B cell (primary cell): ENCODE results near the gene CLIP2. TPM values are rescaled to one million over a fixed set of nuclear protein-coding genes. Genes with fewer than 3 reads are reported as not detected.

Source experiments
- ATAC-seq: fragments of 200-7000 bp; cut with Tn5 transposase; one replicate; pipeline ENCODE4 v1.10.0; 2021; ENCODE audit warnings: low read depth, mild to moderate bottlenecking, moderate number of reproducible peaks, moderate library complexity
- CTCF ChIA-PET: fragments of 350-600 bp; sonication (Branson Sonifier 250); formaldehyde crosslinking; loops from one replicate; lab custom pipeline; 2021; ENCODE audit warnings: antibody characterized with exemption, inconsistent platforms; lab: Charles Lee
- POLR2A ChIA-PET: fragments of 350-600 bp; sonication (Branson Sonifier 250); formaldehyde crosslinking; loops from one replicate; lab custom pipeline; 2021; ENCODE audit warnings: antibody characterized with exemption; lab: Charles Lee
- DNase-seq: peaks from one replicate; pipeline ENCODE4 v3.0.0; 2013
- H2AFZ ChIP-seq: 2 replicates; pipeline ENCODE4 v1.6.1; 2012; ENCODE audit warnings: mild to moderate bottlenecking, low read depth, low read length; ENCODE audit not compliant: insufficient read depth, poor library complexity, severe bottlenecking
- H3K27ac ChIP-seq, 2 donors: 1 replicate in 1 of 2; 2 replicates in 1 of 2; pipeline ENCODE4 v1.5.1; 2012 to 2013; ENCODE audit warnings: low read length in 2 of 2, mild to moderate bottlenecking in 2 of 2, moderate library complexity in 1 of 2
- H3K27me3 ChIP-seq, 4 experiments: fragments of 200-600 bp in 1 of 4; sonication (generic) in 1 of 4; replicated peaks in 1 of 4; 1 replicate in 2 of 4; 2 replicates in 2 of 4; pipeline versions ENCODE4 v1.6.1 to v1.7.0; 2013 to 2016; ENCODE audit warnings: low read length in 3 of 4, mild to moderate bottlenecking in 2 of 4, mixed read lengths in 1 of 4, moderate library complexity in 1 of 4; ENCODE audit not compliant: insufficient read depth in 4 of 4, control insufficient read depth in 3 of 4; ENCODE audit errors: control extremely low read depth in 1 of 4
- H3K36me3 ChIP-seq, 2 experiments: replicated peaks in 1 of 2; 1 replicate in 1 of 2; 2 replicates in 1 of 2; pipeline versions ENCODE4 v1.6.1 to v1.7.1; 2013; ENCODE audit warnings: low read length in 1 of 2; ENCODE audit not compliant: insufficient read depth in 2 of 2, control insufficient read depth in 1 of 2; ENCODE audit errors: control extremely low read depth in 1 of 2, extremely low read depth in 1 of 2
- H3K4me1 ChIP-seq, 2 donors: fragments of 200-600 bp in 1 of 2; sonication (generic) in 1 of 2; 1 replicate in 1 of 2; 2 replicates in 1 of 2; pipeline versions ENCODE4 v1.5.1 to v1.6.1; 2013 to 2017; ENCODE audit warnings: low read length in 2 of 2; ENCODE audit not compliant: control insufficient read depth in 2 of 2, insufficient read depth in 2 of 2
- H3K4me2 ChIP-seq: replicated peaks from 2 replicates; pipeline ENCODE3; 2012; ENCODE audit warnings: mild to moderate bottlenecking, low read depth, low read length; ENCODE audit not compliant: poor library complexity, severe bottlenecking
- H3K4me3 ChIP-seq, 5 experiments: fragments of 200-600 bp in 1 of 5; sonication (generic) in 1 of 5; 1 replicate in 3 of 5; 2 replicates in 2 of 5; pipeline versions ENCODE4 v1.5.1 to v1.7.0; 2011 to 2016; ENCODE audit warnings: low read length in 4 of 5, mild to moderate bottlenecking in 4 of 5, low read depth in 2 of 5, control low read depth in 1 of 5, moderate library complexity in 1 of 5; ENCODE audit not compliant: insufficient read depth in 1 of 5; ENCODE audit errors: control extremely low read depth in 1 of 5, extremely low read depth in 1 of 5
- H3K79me2 ChIP-seq: fragments of 200-600 bp; sonication (generic); one replicate; pipeline ENCODE4 v1.6.0; 2016; ENCODE audit warnings: low read length; ENCODE audit not compliant: control insufficient read depth, insufficient read depth
- H3K9ac ChIP-seq: fragments of 200-600 bp; sonication (generic); 2 replicates; pipeline ENCODE4 v1.6.1; 2017; ENCODE audit warnings: mild to moderate bottlenecking, low read length, moderate library complexity
- H3K9me3 ChIP-seq, 3 donors: one replicate each; pipeline versions ENCODE4 v1.6.1 to v1.7.1; 2013; ENCODE audit warnings: low read length in 2 of 3; ENCODE audit not compliant: control insufficient read depth in 2 of 3, insufficient read depth in 1 of 3; ENCODE audit errors: control extremely low read depth in 1 of 3
- H4K20me1 ChIP-seq: 2 replicates; pipeline ENCODE4 v1.6.0; 2012; ENCODE audit warnings: mild to moderate bottlenecking, low read length; ENCODE audit not compliant: insufficient read depth, control insufficient read depth, poor library complexity, severe bottlenecking
- H3K27ac Mint-ChIP-seq: one replicate; pipeline ENCODE4 v1.8.0; 2021; ENCODE audit warnings: mixed read lengths
- H3K27me3 Mint-ChIP-seq: one replicate; pipeline ENCODE4 v1.8.0; 2021; ENCODE audit warnings: mixed read lengths
- H3K4me1 Mint-ChIP-seq: one replicate; pipeline ENCODE4 v1.8.0; 2021; ENCODE audit warnings: mixed read lengths
- H3K4me3 Mint-ChIP-seq: one replicate; pipeline ENCODE4 v1.8.0; 2021; ENCODE audit warnings: mixed read lengths
- H3K9me3 Mint-ChIP-seq: one replicate; pipeline ENCODE4 v1.8.0; 2022; ENCODE audit warnings: mixed read lengths; ENCODE audit not compliant: insufficient read depth
- CTCF ChIP-seq: fragments of 200-600 bp; IDR thresholded peaks from one replicate; pipeline ENCODE4 v1.8.0; 2022; ENCODE audit warnings: antibody characterized with exemption, mild to moderate bottlenecking
- EZH2 ChIP-seq: IDR thresholded peaks from 2 replicates; pipeline ENCODE4 v1.6.1; 2012; ENCODE audit warnings: borderline replicate concordance, low read depth, mild to moderate bottlenecking, moderate library complexity, low read length; ENCODE audit not compliant: insufficient read depth, poor library complexity, severe bottlenecking
- WGBS: methylation state at CpG from one replicate; pipeline ENCODE4 v1.1.5; 2013; ENCODE audit warnings: missing lambda C conversion rate; ENCODE audit not compliant: insufficient coverage; 5-methylcytosine and 5-hydroxymethylcytosine counted together
- intact Hi-C: fragments of 100-400 bp; cut with micrococcal nuclease; formaldehyde crosslinking; loops from one replicate; pipeline ENCODE4 v1.10.0; 2022
- polyA plus RNA-seq: library from polyadenylated mRNA; depleted of rRNA; stranded (reverse); fragments of >200 nt; gene quantifications from 2 replicates; pipeline ENCODE4 v1.2.3, GENCODE V29; 2012
- total RNA-seq, 2 donors: library from RNA; stranded (reverse); fragments of 120-200 nt in 1 of 2; gene quantifications; 1 replicate in 1 of 2; 2 replicates in 1 of 2; pipeline versions ENCODE4 v1.2.3 to v1.2.4, GENCODE V29; 2013 to 2022

CLIP2 gene
- total and polyA plus RNA-seq, 2 donors (not counting 1 experiment from before 2014, with no cell fraction given): 5.7 to 47.9 TPM

DNA sequence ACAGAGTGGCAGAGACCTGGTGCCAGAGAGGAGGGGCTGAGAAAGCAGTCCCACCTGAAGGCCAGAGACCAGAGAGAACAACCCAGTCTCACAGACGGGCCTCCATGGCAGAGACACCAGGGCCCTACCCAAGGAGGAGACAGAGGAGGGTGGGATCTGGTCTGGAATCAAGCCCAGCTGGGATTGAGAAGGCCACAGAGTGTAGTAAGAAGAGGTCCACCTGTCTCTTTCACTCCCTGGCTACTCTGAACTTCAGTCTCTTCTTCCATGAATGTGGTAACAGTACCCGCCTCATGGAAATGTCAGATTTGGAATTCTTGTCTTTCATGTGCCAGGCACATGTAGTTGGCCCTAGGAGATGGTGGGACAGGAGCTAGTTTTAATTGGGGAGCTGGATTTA, 55.6 kb downstream of the CLIP2 start:
- H3K36me3 ChIP-seq: peaks cover 0 to 17% of the 10 kb centered on the region in 2 experiments
- H3K27ac ChIP-seq: no peak overlapping the region
- H3K9me3 Mint-ChIP-seq: no peaks in the 10 kb centered on the region
- intact Hi-C loops: no loop called here
- no peaks in the 10 kb centered on the region for H3K79me2 ChIP-seq
- POLR2A ChIA-PET: interaction anchor here (0.7 kb wide), 1 partner anchor 53 kb away, joined by 3 read pairs; no protein-coding TSS in a partner anchor
- 94% methylated on average over 2 of the region's 2 CpGs for WGBS
- H3K9me3 ChIP-seq: no peaks in the 10 kb centered on the region
- no peak overlapping the region for H3K4me3 ChIP-seq
- no peak overlapping the region for H3K9ac ChIP-seq
- H2AFZ ChIP-seq: no peak overlapping the region
- ATAC-seq: no peak
- no peak for TF ChIP-seq EZH2
- TF ChIP-seq CTCF: no peak
- no peak for DNase-seq
- no peak overlapping the region for H3K4me3 Mint-ChIP-seq
- H3K27me3 Mint-ChIP-seq: no peaks in the 10 kb centered on the region
- no peak overlapping the region for H3K4me2 ChIP-seq
- no peaks in the 10 kb centered on the region for H4K20me1 ChIP-seq
- H3K4me1 ChIP-seq: no peaks in the 10 kb centered on the region
- H3K4me1 Mint-ChIP-seq: no peaks in the 10 kb centered on the region
- H3K27me3 ChIP-seq: no peaks in the 10 kb centered on the region
- CTCF ChIA-PET: no interaction called here
- no peak overlapping the region for H3K27ac Mint-ChIP-seq

- no peak for DNase-seq
- no peaks in the 10 kb centered on the region for H3K4me1 Mint-ChIP-seq
- no peak overlapping the region for H2AFZ ChIP-seq
- H3K79me2 ChIP-seq: no peaks in the 10 kb centered on the region
- H3K4me3 Mint-ChIP-seq: no peak overlapping the region
- intact Hi-C loops: no loop called here
- H3K9me3 Mint-ChIP-seq: no peaks in the 10 kb centered on the region
- no peak overlapping the region for H3K4me3 ChIP-seq
- CTCF ChIA-PET: no interaction called here
- H3K4me1 ChIP-seq: no peaks in the 10 kb centered on the region
- no peak overlapping the region for H3K9ac ChIP-seq
- no peaks in the 10 kb centered on the region for H4K20me1 ChIP-seq
- H3K4me2 ChIP-seq: no peak overlapping the region
- H3K36me3 ChIP-seq: peaks cover 0 to 12% of the 10 kb centered on the region in 2 experiments
- H3K27me3 Mint-ChIP-seq: no peaks in the 10 kb centered on the region
- H3K9me3 ChIP-seq: no peaks in the 10 kb centered on the region
- H3K27me3 ChIP-seq: no peaks in the 10 kb centered on the region
- 92% methylated on average over 1 of the region's 2 CpGs for WGBS
- ATAC-seq: no peak
- POLR2A ChIA-PET: interaction anchor here (0.7 kb wide), 1 partner anchor 432 kb away, joined by 3 read pairs; no protein-coding TSS in a partner anchor
- no peak for TF ChIP-seq CTCF
- TF ChIP-seq EZH2: no peak
- H3K27ac Mint-ChIP-seq: no peak overlapping the region
- no peak overlapping the region for H3K27ac ChIP-seq
Measured at GRCh38 chr7:74345970-74346369, 56.8 kb downstream of the CLIP2 start.
